DMS114 treated with DMSO at 0.1 percent for 48 hours (cell line): ENCODE data around the gene LILRB1.
"Not testable (repeated sequence)": the region's sequence is repeated elsewhere in the genome, so short reads cannot be mapped to it uniquely, and the experiment has no call there.

ENCODE experiments used
- DNase-seq: peaks from one replicate; lab custom pipeline; 2025; ENCODE audit not compliant: unreplicated experiment; lab: John Stamatoyannopoulos, UW

LILRB1 gene

DNA sequence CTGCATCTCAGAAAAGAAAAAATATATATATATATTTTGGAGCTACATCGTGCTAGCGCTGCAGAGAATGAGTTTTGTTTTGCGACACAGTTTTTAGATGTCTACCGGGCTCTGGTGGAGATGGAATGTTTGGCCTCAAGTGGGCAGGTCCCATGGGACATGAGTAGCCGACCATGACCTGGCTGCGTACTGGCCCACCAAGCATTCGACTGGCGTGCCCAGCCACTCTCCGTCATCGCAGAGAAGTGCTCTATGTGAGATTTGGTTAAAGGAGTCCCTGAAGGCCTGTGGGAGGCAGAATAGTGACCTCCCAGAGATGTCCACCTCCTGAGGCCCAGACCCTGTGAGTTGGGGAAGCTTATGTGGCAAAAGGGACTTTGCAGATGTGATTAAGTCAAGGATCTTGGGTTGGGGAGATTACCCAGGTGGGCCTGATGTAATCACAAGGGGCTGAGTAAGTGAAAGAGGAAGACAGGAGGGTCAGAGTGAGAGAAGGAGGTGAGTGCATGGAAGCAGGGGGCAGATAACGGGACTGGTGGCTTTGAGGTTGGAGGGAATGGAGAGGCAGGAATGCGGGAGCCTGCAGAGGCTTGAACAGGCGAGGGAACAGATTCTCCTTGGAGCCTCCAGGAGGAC is 31.7 kb downstream of the LILRB1 start:
- no peak for DNase-seq

DNA sequence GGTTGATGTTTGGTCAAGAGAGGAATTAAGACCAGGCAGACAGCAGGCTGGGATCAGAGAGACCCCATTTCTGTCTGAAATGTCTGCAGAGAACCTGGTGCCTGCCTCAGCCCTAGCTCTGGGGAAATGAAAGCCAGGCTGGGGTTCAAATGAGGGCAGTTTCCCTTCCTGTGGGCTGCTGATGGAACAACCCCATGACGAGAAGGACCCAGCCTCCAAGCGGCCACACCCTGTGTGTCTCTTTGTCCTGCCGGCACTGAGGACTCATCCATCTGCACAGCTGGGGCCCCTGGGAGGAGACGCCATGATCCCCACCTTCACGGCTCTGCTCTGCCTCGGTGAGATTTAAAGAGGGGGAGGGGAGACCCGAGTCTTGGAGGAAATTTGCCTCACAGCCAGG is 32.4 kb downstream of the LILRB1 start, which contains the start of gene LILRB4:
Gene LILRB4, plus strand, starts transcription at position 256 of the 400 bp plus-strand sequence. Its CDS starts 49 bp downstream, at position 305.
- DNase-seq, result no peak

DNA sequence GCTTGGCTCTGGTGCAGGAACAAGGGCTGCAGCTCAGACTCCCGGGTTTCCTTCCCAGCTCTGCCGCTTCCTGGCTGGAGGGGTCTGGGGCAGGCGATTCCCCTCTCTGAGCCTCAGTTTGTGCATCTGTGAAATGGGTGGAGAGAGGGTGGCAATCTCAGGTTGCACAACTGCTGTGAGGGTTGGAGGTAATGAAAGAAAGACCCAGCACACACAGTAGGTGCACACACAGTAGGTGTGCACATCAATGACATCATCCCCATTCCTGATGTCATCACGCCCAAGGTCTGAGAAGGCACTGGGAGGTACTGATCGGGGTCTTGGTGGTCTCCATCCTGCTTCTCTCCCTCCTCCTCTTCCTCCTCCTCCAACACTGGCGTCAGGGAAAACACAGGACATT is 35.2 kb downstream of the LILRB1 start:
- DNase-seq, result no peak

DNA sequence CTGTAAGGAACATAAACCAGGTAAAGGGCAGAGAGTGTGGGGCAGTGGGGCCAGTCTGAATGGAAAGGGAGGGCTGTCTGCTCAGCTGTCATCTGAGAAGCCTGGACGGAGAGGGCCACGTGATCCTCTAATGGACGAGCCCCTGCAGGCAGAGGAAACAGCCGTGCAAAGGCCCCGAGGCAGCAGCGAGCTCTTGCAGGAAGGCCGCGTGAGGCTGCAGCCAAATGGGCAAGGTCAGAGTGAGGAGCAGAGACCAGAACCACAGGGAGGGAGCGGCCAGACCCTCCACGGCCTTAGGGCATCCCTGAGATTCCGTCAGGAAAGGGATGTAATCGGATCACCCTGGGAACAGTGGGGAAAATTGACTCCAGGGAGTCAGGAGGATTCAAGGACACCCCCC is 36.9 kb downstream of the LILRB1 start:
- no peak for DNase-seq

DNA sequence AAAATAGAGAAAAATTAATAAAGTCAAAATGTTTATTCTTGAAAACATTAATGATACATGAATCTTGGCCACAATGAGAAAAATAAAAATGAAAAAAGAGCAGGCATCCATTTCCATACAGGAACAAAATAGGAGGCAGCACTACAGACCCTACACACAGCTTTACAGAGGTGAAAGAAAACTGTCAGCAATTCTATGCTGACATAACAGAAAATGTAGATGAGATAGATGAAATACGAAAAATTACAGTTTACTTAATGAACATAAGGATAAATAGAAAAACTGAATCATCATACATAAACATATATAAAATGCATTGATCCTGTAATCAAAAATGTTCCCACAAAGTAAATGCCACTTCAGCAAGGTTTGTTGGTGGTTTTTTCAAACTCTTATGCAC is 38.1 kb downstream of the LILRB1 start:
- no peak for DNase-seq

DNA sequence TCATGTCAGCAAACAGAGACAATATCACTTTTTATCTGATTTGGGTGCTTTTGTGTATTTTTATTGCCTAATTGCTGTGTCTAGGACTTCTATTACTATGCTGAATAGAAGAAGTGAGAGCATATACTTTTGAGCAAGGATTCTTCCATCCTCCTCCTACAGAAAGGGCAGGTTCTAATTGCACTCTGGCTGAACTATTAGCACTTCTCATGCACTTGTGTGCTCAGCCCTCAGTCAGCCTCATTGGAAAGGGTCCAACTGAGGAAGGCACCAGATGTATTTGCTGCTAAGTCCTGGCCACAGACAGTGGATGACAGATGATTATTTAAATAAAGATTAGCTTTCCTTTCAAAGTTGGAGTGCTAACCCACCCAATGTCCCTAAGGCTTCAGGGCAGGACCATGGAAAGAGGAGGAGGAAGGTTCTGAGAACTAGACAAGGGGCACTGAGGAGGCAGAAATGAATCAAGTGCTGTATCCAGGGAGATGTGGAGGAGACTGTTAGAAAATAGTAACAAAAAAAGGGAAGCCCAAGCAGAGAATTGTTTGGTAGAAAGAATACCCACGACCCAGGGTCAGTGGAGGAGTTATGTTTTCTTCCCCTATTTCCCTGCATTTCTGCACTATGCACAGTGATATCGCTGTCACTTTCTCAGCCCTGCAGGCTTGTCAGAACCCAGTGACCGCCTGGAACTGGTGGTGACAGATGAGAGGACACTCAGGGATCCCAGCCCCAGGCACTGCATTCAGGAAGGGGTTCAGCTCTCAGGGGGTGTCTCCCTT is 40.5 kb downstream of the LILRB1 start:
- DNase-seq, result no peak

DNA sequence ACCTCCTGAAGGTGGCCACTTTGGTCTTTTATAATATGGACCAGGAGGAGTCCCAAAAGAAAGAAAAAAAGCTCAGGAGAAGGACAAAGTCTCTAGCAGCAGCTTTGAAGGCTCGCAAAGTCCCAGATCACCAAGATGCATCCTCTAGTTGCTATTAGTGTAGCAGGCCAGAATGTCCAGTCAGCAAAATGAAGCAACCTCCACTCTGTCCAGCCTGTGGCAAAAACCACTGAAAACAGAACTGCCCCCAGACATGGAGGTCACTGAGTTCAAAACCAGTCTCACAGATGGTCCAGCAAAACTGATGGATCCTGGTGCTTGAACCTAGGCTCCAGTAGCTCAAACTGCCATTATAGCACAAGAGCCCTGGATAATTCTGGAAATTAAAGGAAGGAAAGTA is 42.9 kb downstream of the LILRB1 start:
- DNase-seq, result no peak

DNA sequence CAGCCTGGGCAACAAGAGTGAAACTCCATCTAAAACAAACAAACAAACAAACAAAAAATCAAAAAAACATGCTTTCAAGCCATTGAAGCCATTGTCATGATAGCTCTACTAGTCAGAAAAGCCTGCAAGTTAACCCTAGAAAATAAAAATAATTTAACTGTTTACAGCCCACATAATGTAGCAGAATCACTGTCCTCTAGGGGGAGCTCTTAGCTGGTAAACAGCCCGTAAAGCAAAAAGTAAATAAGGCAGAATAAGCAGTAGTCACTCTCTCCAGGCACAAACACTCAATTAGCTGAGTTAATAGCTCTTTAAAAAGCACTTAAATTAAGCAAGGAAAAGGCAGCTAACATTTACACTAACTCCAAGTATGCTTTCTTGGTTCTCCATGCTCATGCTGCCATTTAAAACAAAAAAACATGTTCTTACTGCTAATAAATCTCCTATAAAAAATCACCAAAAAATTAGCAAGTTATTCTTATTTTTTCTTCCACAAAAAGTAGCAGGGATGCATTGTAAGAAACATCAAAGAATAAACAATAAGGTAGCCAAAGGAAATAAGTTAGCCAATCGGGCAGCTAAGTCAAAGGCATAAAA is 43.8 kb downstream of the LILRB1 start:
- DNase-seq, result peak; percentile 81

DNA sequence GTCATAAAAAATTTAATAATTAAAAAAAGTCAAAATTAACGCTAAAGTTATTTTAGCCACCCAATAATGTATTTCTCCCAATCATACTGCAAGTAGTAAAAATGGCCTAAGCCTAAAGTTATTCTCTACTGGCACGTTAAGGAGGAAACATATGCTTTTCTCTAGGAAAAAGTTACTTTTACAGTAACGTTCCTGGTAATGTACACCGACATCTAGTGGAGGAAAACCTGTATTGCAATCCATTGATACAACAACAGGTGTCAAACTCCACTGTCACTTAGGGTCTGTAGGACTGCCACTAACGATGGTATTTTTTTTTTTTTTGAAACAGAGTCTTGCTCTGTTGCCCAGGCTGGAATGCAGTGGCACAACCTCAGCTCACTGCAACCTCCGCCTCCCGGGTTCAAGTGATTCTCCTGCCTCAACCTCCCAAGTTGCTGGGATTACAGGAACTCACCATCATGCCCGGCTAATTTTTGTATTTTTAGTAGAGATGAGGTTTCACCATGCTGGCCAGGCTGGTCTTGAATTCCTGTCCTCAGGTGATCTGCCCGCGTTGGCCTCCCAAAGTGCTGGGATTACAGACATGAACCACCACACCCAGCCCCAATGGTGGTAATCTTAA is 46.0 kb downstream of the LILRB1 start:
- peak; percentile 38 for DNase-seq

DNA sequence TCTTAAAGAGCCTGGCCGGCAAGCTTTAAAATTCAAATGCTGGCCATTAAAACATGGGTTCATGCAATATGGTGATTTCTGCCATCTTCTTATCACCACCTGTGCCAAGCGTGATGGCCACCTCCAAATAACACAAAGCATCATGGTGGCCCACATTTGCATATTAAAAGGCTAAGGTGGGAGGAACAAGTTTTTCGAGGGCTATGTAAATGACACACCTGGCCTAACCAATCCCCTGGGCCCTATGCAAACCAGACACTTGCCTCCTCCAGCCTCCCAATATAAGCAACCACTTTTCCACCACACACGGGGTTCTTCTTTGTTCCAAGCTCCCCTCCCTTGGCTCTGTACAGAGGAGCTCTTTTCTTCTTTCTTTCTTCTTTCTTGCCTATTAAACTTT is 46.9 kb downstream of the LILRB1 start:
- no peak for DNase-seq

DNA sequence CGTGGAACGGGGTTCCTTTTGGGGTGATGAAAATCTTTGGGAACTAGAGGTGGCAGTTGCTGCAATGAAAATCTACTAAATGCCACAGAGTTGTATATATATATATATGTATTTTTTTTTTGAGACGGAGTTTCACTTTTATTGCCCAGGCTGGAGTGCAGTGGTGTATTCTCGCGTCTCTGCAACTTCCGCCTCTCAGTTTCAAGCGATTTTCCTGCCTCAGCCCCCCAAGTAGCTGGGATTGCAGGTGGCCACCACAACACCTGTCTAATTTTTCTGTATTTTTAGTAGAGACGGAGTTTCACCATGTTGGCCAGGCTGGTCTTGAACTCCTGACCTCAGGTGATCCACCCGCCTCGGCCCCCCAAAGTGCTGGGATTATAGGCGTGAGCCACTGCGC is 51.3 kb downstream of the LILRB1 start:
- not testable (repeated sequence) for DNase-seq

DNA sequence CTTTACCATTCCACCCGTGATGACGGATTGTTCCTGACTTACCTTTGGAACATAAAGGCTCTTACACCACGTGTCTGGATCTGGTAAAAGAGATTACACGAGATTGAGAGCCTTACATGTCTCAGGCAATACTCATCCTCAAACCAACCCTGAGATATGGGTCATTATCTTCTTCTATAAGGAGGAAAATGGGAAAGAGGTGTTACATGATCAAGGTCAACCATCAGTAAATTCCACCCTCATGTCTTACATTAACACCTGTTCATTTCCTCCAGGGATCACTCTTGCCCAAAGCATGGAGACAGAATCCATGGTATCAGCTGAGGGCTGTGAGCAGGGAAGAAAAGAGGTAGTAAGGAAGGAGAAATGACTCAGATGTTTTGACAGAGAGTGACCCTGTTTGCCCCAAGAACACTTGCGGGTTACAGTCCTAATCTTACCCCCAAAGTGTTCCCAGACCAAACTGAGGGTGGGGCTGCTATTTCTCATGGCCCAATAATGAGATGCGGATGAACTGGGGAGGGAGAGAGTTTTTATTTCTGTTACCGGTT is 52.1 kb downstream of the LILRB1 start:
- DNase-seq, result no peak

DNA sequence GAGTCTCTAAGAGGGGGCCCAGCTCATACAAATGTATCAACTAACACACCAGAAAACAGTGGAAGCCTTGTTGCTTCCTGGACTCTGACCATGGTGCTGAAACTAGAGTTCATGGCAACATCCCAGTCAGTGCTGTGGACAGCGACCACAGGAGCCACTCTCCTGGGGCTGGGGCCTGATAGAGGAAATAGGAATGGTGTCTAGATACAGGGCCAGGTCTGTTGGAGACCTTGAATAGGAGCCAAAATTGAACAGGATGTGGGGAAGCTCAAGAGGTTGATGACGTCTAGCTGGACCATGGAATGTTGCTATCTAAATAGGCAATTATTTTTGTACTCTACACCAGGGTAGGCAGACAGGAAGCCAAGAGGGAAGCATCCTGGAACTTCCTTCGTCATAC is 54.2 kb downstream of the LILRB1 start:
- DNase-seq, result no peak
